ENCODE data around the gene RFX2. TPM values are rescaled to one million over a fixed set of nuclear protein-coding genes. Genes with fewer than 3 reads are reported as not detected.

RFX2 gene
- total and polyA plus RNA-seq, 9 of the 15 experiments (the other 6 are each of a cell fraction or from before 2014, with no cell fraction given) = 3.6 to 18.7 (median 8.7) TPM

DNA sequence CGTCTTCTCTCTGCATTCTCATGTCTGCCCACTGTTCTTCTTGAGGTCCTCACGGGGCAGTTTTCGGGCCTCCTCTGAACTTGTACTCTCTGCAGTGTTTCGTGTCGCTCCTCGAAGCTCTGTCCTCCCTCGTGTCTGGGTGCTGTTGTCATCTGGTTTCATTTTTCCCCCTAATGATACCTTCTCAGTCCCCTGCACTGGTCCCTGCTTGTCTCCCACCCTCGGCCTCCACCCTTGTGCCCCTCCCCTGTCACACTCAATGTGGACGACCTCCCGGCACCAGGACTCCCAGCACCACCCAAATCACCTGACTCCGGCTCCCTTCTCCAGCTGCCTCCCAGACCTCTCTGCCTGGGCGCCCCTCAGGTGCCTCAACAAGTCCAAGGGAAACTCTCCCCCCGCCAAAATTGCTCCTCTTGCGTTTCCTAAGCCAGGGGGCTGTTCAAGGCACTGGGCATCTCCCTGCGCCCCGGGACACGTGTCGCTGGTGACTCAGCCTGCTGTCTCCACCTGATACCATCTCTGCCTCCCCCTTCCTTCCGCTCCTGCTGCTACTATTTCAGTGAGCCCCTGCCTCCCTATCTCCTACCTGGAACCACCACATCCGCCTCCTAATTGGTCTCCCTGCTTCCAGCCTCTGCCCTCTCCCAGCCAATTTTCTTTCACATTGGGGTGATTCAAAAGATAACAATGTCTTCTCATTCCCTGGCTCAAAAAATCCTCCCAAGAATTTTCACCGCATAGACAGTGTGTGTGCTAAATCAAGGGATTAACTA is 49.5 kb downstream of the RFX2 start (continued):
- TF ChIP-seq ZNF197 (CRISPR knock-in tag; IDR thresholded peaks at IDR 0.05; ENCODE audit: low read depth) = 0 out of 2 replicates have a peak, but pooled peaks have one; percentile 61
- TF ChIP-seq RAD51 (IDR thresholded peaks at IDR 0.05; ENCODE audit: borderline replicate concordance, low read depth) = peak; percentile 78
- no peak for TF ChIP-seq ZC3H4 (CRISPR knock-in tag; IDR thresholded peaks at IDR 0.05; ENCODE audit: borderline replicate concordance)
- TF ChIP-seq ATF7 (IDR thresholded peaks at IDR 0.05) = peak; percentile 75
- TF ChIP-seq, protein P1, sequence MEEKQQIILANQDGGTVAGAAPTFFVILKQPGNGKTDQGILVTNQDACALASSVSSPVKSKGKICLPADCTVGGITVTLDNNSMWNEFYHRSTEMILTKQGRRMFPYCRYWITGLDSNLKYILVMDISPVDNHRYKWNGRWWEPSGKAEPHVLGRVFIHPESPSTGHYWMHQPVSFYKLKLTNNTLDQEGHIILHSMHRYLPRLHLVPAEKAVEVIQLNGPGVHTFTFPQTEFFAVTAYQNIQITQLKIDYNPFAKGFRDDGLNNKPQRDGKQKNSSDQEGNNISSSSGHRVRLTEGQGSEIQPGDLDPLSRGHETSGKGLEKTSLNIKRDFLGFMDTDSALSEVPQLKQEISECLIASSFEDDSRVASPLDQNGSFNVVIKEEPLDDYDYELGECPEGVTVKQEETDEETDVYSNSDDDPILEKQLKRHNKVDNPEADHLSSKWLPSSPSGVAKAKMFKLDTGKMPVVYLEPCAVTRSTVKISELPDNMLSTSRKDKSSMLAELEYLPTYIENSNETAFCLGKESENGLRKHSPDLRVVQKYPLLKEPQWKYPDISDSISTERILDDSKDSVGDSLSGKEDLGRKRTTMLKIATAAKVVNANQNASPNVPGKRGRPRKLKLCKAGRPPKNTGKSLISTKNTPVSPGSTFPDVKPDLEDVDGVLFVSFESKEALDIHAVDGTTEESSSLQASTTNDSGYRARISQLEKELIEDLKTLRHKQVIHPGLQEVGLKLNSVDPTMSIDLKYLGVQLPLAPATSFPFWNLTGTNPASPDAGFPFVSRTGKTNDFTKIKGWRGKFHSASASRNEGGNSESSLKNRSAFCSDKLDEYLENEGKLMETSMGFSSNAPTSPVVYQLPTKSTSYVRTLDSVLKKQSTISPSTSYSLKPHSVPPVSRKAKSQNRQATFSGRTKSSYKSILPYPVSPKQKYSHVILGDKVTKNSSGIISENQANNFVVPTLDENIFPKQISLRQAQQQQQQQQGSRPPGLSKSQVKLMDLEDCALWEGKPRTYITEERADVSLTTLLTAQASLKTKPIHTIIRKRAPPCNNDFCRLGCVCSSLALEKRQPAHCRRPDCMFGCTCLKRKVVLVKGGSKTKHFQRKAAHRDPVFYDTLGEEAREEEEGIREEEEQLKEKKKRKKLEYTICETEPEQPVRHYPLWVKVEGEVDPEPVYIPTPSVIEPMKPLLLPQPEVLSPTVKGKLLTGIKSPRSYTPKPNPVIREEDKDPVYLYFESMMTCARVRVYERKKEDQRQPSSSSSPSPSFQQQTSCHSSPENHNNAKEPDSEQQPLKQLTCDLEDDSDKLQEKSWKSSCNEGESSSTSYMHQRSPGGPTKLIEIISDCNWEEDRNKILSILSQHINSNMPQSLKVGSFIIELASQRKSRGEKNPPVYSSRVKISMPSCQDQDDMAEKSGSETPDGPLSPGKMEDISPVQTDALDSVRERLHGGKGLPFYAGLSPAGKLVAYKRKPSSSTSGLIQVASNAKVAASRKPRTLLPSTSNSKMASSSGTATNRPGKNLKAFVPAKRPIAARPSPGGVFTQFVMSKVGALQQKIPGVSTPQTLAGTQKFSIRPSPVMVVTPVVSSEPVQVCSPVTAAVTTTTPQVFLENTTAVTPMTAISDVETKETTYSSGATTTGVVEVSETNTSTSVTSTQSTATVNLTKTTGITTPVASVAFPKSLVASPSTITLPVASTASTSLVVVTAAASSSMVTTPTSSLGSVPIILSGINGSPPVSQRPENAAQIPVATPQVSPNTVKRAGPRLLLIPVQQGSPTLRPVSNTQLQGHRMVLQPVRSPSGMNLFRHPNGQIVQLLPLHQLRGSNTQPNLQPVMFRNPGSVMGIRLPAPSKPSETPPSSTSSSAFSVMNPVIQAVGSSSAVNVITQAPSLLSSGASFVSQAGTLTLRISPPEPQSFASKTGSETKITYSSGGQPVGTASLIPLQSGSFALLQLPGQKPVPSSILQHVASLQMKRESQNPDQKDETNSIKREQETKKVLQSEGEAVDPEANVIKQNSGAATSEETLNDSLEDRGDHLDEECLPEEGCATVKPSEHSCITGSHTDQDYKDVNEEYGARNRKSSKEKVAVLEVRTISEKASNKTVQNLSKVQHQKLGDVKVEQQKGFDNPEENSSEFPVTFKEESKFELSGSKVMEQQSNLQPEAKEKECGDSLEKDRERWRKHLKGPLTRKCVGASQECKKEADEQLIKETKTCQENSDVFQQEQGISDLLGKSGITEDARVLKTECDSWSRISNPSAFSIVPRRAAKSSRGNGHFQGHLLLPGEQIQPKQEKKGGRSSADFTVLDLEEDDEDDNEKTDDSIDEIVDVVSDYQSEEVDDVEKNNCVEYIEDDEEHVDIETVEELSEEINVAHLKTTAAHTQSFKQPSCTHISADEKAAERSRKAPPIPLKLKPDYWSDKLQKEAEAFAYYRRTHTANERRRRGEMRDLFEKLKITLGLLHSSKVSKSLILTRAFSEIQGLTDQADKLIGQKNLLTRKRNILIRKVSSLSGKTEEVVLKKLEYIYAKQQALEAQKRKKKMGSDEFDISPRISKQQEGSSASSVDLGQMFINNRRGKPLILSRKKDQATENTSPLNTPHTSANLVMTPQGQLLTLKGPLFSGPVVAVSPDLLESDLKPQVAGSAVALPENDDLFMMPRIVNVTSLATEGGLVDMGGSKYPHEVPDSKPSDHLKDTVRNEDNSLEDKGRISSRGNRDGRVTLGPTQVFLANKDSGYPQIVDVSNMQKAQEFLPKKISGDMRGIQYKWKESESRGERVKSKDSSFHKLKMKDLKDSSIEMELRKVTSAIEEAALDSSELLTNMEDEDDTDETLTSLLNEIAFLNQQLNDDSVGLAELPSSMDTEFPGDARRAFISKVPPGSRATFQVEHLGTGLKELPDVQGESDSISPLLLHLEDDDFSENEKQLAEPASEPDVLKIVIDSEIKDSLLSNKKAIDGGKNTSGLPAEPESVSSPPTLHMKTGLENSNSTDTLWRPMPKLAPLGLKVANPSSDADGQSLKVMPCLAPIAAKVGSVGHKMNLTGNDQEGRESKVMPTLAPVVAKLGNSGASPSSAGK (IDR thresholded peaks at IDR 0.05) = peak; percentile 99; the same call in 1 of the 2 replicates
- TF ChIP-seq, protein P2, sequence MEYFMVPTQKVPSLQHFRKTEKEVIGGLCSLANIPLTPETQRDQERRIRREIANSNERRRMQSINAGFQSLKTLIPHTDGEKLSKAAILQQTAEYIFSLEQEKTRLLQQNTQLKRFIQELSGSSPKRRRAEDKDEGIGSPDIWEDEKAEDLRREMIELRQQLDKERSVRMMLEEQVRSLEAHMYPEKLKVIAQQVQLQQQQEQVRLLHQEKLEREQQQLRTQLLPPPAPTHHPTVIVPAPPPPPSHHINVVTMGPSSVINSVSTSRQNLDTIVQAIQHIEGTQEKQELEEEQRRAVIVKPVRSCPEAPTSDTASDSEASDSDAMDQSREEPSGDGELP (CRISPR knock-in tag; IDR thresholded peaks at IDR 0.05; ENCODE audit: borderline replicate concordance) = peak; percentile 74; the same call in 1 of the 2 replicates
- peak in 1 of 2 experiments; percentile 93; a peak in 2 of 4 replicates for TF ChIP-seq TBL1XR1 (IDR thresholded peaks at IDR 0.05; ENCODE audit: low read length in 2 of 2)
- 0 out of 2 replicates have a peak, but pooled peaks have one; percentile 61 for TF ChIP-seq NFXL1 (CRISPR knock-in tag; IDR thresholded peaks at IDR 0.05)
- TF ChIP-seq KLF1 (tag; IDR thresholded peaks at IDR 0.05) = peak; percentile 37; the same call in 1 of the 2 replicates
- TF ChIP-seq PRPF4 (IDR thresholded peaks at IDR 0.05; ENCODE audit: insufficient read depth, low read depth, low read length, poor library complexity, severe bottlenecking) = no peak
- TF ChIP-seq, protein P3, sequence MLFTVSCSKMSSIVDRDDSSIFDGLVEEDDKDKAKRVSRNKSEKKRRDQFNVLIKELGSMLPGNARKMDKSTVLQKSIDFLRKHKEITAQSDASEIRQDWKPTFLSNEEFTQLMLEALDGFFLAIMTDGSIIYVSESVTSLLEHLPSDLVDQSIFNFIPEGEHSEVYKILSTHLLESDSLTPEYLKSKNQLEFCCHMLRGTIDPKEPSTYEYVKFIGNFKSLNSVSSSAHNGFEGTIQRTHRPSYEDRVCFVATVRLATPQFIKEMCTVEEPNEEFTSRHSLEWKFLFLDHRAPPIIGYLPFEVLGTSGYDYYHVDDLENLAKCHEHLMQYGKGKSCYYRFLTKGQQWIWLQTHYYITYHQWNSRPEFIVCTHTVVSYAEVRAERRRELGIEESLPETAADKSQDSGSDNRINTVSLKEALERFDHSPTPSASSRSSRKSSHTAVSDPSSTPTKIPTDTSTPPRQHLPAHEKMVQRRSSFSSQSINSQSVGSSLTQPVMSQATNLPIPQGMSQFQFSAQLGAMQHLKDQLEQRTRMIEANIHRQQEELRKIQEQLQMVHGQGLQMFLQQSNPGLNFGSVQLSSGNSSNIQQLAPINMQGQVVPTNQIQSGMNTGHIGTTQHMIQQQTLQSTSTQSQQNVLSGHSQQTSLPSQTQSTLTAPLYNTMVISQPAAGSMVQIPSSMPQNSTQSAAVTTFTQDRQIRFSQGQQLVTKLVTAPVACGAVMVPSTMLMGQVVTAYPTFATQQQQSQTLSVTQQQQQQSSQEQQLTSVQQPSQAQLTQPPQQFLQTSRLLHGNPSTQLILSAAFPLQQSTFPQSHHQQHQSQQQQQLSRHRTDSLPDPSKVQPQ (CRISPR knock-in tag; IDR thresholded peaks at IDR 0.05; ENCODE audit: borderline replicate concordance) = peak; percentile 81; the same call in 1 of the 2 replicates
